HG03103 (cell line): ENCODE measurements around the gene MFSD6.

Experiments used
- ATAC-seq: cut with Tn5 transposase; IDR thresholded peaks from one replicate; pipeline ENCODE4 v1.9.1; 2021; ENCODE audit warnings: low read depth; ENCODE audit not compliant: unreplicated experiment

Gene MFSD6

DNA sequence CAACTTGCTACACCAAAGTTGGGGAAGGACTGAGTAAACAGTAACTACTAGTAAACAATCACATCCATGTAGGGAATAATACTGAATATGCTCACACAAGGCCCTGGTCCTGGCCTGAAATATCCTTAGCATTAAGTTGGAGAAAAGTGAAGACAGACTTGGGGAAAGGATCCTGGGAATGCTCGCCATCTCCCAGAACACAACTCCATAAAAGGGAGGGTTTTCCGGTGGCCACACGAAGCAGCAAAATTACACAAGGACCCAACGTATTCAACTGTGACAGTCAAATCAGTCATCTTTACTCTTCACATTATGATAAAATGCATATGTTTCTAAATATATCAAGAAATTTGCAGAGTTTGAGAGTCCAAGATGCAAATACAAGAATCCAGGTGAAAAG is 119.1 kb downstream of the MFSD6 start:
- no peak for ATAC-seq

DNA sequence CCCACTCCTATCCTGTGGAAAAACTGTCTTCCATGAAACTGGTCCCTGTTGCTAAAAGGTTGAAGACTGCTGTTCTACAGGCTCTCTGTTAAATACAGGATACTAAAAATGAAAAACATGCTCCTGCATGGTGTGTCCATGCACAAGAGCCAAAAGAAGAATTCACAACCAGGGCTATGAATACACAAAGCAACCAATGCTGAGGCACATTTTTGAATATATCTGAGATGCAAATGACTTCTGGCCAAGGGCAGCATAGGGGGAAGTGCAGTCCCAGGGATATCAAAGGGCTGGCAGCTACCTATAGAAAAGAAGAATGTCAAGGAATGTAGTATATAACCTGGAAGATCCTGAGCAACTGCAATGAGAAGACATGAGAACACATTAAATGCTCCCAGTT is 119.8 kb downstream of the MFSD6 start:
- ATAC-seq = no peak

DNA sequence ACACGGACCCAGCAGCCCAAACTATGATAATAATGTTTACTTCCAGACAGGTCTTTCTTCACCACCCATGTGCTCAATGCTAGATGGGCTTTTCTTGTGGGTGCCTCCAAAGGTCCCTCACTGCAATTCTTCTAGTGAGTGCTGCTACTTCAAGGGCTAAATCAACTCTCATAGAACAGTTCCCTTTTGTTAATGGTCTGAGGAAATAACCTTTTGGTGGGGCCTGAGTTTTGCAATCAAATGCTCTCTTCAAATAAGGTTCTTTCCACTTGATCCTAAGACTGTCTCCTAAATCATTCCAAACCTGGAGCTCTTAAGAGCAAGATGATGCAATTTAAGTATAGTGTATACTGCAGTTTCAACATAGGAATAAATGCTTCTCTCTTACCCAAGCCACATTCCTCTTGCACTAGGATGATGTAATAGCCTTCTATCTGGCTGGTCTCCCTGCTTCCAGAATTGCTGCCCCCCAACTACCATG is 120.4 kb downstream of the MFSD6 start:
- ATAC-seq = no peak

DNA sequence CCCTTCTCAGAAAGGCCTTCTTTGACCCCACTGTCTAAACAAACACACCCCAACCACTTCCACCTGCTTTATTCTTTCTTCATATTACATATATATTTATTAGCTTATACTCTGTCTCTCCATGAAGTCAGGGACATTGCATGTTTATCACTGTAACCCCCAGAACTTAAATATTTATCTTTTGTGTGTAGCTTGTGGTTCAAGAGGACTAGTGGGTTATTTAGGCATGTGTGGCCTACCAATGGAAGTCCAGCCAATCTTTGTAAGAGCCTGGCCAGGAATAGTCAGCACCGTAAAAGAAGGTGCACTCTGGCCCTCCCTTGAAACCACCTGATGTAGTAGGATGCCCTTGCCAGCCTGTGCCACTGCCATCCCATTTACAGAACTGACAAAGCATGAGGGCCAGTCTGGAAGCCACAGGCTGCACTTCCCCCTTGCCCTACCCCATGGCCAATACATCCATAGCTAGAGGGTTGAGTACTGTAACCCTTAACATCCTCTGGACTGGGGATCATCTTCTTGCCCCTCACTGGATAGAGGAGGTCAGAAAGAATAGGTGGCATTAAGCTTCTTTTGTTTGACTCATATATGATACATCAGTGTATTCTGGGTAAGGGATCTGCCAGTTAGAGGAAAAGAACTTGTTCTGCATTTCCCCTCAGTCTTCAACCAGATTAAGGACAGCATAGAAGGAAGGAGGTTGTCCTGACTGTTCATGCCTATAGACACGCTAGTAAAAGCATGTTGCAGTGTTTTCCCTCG is 121.5 kb downstream of the MFSD6 start:
- no peak for ATAC-seq

DNA sequence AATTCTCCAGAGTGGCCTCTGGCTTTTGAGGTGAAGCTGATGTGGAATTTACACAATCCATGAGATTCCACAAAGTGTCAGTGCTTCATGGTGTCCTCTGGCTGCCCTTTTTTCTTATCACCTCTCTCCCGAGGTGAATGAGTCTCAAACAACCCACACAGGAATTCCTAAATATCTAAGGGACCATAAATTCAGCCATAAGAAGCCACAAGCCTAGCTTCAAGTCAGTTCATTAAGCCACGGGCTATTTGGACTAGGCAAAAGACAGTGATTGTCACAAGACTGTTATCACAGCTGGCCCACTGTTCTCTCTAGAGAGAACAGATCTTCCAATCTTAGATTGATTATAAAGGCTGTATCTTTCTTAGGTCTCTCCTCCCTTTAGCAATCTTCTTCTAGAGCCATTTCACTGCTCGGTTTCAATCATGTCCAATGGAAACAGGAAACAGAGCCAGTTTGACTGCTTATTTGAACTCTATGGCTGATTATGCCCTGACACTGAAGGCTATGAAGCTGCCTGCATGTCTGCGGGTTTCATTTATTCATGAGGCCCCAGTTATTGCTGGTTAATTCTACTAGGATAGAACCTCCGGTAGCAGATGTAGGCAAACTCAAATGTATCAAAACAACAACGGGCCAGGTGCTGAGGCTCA is 122.2 kb downstream of the MFSD6 start:
- ATAC-seq = no peak

DNA sequence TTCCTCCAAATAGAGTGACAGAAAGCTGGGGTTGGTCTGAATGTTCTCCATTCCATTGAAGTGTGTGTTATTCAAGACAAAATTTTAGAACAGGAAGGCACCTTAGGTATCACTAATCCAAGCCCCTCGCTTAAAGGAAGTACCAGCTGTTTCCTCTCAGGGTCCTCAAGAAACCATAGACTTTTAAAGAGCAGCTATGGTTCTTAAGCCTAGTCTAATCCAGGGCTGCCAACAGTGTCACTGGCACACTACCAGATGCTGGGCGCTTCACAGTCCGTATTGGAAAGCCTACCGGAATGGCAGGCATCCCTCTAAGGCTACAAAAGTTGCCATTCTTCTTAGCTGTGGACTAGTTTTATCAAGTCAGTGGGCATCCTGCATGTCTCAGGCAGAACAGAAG is 124.4 kb downstream of the MFSD6 start:
- no peak for ATAC-seq

DNA sequence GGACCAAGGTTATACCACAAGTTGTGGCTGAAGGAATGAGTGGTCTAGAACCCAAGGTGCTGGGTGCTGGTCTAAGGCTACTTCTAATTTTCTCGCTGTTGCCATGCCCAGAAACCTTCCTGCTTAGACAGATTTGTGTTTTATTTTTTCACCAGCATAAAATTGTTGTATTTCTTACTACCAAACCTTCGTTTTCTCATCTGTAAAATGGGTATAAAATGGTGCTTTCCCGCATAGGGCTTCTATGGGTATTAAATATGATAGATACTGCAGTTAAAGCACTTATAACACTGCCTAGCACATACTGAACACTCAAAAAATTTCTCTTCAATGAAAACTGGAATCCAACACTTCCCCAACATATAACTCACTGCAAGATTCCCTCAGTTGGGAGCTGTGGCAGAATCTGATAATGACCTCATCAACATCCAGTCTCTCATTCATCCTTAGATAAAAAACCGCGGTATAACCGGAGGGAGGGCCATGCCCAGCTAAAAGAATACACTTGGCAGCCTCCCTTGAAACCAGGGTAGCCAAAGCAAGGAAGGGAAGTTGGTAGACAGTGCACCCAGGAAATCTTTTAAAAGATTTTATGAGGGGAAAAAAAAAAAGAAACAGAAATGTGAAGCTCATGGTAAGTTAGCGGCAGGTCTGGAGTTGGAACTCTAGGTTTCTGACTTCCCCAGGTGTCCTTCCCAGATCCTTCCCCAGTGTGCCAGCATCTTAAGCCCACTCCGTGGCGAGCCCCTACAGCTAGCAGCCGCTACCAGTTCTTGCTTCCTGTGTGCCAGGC is 125.2 kb downstream of the MFSD6 start:
- no peak for ATAC-seq

DNA sequence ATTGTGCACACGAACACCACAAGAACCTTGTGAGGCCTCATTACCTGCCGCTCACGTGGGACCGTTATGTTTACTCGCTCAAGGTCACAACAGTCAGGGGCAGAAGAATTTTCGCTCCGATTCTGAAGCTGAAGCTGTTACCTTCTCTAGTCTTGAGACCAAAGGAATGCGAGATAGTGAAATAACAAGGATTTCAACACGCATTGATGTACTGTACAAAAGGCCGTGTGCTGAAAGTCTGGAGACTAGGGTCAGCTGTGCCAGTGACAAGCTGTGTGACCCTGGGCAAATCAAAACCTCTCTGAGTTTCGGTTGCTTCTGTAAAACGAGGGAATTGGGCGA is 125.8 kb downstream of the MFSD6 start:
- peak; percentile 25 for ATAC-seq

DNA sequence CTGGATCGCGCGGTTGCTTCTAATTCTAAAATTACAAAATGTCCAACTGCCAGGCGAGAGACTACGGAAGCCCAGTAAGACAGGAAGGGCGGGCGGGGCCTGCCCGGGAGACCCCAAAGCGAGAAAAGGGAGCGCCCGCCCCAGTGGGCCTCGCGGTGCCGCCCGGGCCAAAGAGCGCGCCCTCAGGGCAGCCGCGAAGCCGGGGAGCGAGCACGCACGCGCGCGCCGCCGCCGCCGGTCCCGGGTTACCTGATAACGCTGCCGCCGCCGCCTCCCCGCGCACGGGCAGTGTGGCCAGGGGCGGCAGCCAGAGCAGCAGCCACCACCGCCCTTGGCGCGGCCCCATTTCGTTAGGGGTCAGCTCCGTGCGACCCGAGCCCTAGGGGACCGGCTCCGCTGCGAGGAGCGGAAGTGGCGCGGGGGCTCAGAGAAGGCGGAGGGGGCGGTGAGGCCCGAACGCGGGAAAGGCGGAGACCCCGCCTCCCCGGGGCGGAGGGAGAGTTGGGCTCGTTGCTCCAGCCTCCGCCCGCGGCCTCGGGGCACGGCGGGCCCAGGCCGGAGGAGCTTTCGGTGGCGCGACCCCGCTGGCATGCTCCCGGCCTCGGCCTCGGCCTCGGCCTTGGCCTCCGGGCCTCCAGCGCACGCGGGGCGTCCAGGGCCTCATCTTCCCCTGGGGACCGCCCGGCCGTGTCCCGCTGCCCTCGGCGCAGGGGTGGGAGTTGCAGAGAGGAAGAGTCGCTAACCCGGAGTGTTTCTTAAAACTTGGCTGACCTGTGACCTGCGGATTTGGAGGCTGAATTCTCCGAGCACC is 126.4 kb downstream of the MFSD6 start, which contains the start of gene NEMP2:
NEMP2 (minus strand) TSS at position 413 of the 811 bp plus-strand sequence; CDS start at position 346, 67 bp downstream.
- peak; percentile 59 for ATAC-seq

DNA sequence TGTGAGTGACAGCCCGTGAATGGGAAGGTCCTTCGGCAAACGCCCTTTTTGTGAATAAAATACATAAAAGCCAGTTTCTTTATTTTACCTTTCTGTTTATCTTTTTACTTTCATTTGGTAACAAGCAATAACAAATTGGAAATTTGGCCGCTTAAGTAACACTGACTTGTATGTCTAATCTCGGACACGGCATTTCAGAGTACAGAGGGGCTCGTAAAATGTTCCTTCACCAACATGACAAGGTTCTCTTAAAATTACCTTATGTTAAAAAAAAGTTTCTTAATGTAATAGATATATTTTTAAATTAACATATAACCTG is 126.9 kb downstream of the MFSD6 start:
- ATAC-seq = no peak

DNA sequence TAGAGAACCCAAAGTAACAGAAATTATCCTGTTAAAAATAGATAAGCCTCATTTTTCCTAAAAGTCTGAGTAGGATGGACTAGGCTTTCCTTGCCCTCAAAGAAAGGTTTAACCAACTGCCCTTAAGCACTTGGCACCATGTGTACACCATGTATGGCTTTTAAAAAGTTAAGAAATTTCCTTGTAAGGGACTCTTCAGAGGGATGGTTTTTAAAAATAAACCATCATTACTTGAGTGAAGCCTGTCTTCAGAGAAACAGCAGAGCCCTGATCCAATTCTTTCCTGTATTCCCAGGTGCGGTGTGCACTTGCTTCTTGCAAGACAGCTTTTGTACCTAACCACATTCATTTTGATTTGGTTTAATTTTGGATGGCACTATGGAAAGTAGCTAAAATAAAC is 127.4 kb downstream of the MFSD6 start:
- ATAC-seq = no peak

DNA sequence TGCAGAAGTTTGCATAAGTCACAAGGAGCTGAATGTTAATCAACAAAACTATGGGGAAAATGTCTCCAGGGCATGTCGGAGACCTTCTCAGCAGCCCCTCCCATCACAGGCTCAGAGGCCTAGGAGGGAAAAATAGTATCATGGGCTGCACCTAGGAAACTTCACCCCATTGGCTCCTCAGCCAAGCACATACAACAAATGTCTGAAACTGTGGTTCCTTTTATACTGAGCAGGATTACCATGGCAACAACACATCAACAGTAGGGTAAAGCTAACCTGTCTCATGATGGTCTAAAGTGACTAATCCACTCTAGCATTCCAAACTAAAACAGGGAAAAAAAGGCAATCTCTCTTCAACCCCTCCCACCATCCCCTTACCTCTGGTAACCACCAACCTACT is 129.6 kb downstream of the MFSD6 start:
- no peak for ATAC-seq

DNA sequence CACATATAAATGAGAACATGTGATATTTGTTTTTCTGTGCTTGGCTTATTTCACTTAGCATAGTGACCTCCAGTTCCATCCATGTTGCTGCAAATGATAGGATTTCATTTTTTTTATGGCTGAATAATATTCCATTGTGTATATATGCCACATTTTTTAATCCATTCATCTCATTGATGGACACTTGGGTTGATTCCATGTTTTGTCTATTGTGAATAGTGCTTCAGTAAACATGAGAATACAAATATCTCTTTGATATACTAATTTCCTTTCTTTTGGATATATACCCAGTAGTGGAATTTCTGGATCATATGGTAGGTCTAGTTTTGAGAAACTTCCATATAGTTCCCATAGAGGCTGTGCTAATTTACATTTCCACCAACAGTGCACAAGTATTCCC is 130.0 kb downstream of the MFSD6 start:
- ATAC-seq = no peak

DNA sequence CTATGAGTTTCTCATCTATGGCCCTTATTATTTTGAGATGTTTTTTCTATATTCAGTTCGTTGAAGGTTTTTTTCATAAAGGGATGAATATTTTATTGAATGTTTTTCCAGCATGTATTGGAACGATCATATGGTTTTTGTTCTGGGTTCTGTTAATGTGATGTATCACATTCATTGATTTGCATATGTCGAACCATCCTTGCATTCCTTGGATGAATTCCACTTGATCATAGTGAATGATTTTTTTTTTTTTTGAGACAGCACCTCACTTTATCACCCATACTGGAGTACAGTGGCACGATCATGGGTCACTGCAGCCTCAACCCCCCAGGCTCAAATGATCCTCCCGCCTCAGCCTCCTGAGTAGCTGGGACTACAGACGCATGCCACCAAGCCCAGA is 131.9 kb downstream of the MFSD6 start:
- ATAC-seq = no peak

DNA sequence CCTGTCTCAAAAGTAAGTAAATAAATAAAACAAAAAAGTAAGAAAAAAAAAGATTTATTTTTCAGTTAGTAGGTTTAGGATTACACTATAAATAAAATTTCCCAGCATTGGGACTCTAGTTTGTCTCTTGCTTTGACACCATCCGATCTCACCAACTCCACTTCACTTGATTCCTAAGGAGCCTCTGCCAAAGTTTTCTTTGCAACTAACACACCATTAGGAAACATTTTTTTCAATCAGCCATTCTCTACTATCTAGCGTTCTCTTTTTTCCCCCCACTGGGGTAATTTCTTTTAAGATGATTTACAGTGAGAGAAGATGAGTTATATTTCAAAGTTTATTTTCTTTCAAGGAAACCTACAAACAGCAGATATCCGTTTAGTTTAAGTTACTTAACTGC is 136.9 kb downstream of the MFSD6 start:
- ATAC-seq = no peak

DNA sequence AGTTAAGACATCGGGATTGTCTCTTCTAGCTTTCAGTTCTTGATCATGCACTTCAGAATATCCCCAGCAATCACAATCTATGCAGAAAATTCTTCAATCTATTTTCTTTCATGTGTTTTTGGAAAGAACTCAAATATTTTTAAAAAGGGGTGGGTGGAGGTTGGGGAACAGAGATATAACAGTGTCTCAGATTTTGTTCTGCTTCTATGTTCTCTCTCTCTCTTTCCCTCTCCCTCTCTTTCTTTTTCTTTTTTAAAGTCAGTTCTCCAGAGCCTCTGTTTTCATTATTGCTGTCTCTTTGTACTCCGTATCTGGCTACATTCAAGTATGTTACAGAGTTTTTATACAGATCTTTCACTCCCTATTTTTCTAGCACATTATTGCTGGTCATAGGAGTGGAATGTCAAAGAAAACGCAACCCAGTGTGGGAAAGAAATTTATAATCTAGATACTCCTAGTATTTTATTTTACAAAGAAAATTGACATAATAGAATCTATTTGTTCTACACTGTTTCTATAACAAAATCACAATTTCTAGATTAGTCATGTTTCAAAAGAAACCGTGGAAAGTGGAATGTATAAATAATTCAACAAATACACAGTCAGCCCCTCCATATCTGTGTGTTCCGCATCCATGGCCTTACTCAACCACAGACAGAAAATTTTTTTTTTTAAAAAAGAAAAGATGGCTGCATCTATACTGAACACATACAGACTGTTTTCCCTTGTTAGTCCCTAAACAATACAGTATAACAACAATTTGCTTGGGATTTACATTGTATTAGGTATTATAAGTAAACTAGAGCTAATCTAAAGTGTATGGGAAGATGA is 137.6 kb downstream of the MFSD6 start:
- no peak for ATAC-seq

DNA sequence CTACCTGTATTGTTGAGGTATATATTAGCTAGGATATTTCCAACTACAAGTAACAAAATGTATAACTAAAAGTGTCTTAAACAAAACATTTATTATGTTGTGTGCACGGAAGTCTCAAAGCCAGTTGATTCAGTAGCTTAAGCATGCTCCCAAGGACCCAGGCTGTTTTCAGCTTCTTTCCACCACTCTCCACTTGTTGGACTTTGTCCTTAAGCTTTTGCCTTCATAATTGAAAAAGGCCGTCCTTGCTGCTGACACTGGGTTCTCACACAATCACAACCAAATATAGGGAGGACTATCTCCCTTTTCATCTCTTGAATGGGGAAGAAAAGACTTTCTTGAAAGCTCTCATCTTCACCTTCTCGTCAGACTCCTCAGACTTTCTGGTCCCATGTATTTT is 138.6 kb downstream of the MFSD6 start:
- ATAC-seq = no peak

DNA sequence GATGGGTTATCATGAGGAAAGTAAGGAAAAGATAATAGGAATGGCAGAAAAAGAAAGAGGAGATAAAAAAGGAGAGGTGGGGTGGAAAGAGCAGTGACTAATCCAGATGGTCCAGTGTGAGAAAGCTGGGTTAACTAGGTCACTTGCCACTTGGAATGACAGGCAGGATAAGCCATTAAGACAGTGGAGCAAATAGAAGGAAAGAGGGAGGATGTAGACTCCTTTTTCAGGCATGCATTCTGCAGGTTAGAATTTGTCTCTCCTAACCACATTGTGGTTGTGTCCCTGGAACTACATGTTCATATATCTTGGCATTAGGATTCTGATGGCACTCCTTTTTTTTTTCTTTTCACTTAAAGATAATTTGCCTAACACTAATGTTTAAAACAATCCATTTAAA is 139.7 kb downstream of the MFSD6 start:
- ATAC-seq = no peak

DNA sequence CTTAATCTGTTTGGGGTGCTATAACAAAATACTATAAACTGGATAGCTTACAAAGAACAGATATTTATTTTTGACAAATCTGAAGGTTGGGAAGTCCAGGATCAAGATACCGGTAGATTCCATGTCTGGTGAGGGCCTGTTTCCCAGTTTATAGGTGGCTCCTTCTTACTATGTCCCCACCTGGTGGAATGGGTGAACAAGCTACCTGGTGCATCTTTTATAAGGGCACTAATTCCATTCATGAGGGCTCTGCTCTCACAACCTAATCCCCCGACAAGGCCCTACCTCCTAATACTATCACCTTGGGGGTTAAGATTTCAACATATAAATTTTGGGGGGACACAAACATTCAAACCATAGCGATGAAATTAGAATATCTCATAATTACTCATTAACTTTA is 142.0 kb downstream of the MFSD6 start:
- ATAC-seq = no peak
